GM18873 (cell line): ENCODE results near the gene OR2V2.
"Not testable (repeated sequence)": the region's sequence is repeated elsewhere in the genome, so short reads cannot be mapped to it uniquely, and the experiment has no call there.

Source experiments
- ATAC-seq: cut with Tn5 transposase; IDR thresholded peaks from one replicate; pipeline ENCODE4 v1.9.1; 2021; ENCODE audit warnings: mild to moderate bottlenecking, moderate library complexity, moderate number of reproducible peaks; ENCODE audit not compliant: unreplicated experiment, low FRiP score

The OR2V2 gene, protein sequence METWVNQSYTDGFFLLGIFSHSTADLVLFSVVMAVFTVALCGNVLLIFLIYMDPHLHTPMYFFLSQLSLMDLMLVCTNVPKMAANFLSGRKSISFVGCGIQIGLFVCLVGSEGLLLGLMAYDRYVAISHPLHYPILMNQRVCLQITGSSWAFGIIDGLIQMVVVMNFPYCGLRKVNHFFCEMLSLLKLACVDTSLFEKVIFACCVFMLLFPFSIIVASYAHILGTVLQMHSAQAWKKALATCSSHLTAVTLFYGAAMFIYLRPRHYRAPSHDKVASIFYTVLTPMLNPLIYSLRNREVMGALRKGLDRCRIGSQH

DNA sequence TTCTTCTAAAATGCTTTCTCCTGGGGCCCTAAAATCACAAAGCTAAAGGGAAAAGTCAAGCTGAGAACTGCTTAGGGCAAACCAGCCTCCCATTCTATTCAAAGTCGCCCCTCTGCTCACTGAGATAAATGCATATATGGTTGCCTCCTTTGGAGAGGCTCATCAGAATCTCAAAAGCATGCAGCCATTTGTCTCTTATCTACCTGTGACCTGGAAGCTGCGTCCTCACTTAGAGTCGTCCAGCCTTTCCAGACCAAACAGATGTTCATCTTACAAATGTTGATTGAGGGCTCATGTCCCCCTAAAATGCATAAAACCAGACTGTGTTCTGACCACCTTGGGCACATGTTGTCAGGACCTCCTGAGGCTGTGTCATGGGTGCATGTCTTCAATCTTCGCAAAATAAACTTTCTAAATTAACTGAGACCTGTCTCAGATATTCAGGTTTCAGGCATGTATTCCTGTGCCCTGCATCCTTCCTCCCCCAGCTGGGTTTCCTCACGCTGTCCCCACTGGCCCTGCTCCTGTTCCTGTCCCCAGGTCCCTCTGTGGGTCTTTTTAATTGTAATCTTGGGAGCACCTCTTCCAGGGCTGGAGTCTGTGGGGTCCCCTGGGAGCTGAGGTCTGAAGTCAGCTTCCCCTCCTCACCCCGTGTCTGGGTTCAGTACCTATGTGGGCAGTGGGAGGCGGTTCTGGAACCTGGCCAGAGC, at the start of gene OR2V2:
OR2V2 (plus strand) TSS at position 660 of the 710 bp plus-strand sequence. CDS start 7,357 bp downstream, outside the sequence.
- ATAC-seq = not testable (repeated sequence)

DNA sequence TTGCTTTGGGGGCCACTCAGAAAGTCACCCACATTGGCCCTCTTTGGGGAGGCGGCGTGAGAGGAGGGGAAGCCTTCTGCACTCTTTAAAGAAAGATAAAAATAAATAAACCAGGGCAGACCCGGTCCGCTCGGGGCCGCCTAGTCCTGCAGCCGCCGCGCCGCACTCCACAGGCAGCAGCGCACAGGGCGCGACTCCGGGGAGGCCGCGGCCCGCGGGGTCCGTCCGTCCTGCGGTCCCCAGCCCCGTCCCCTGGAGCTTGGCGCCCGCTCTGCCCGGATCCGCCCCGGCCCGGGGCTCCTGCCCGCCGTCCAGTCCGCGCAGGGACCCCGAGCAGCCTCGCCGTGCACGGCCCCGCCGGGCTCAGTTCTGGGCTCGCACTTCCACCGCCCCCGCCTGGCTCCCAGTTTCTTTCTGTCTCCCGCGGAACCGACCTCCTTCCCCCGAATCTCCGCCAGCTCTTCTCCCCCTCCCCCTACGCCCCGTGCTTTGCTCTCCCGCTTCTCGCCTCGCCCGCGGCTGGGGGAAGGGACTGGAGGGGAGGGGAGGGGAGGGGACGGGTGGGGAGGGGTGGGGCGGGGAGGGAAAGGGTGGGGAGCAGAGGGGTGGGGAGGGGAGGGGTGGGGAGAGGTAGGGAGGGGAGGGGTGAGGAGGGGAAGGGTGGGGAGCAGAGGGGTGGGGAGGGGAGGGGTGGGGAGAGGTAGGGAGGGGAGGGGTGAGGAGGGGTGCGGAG, 49.5 kb upstream of the OR2V2 start:
- not testable (repeated sequence) for ATAC-seq

DNA sequence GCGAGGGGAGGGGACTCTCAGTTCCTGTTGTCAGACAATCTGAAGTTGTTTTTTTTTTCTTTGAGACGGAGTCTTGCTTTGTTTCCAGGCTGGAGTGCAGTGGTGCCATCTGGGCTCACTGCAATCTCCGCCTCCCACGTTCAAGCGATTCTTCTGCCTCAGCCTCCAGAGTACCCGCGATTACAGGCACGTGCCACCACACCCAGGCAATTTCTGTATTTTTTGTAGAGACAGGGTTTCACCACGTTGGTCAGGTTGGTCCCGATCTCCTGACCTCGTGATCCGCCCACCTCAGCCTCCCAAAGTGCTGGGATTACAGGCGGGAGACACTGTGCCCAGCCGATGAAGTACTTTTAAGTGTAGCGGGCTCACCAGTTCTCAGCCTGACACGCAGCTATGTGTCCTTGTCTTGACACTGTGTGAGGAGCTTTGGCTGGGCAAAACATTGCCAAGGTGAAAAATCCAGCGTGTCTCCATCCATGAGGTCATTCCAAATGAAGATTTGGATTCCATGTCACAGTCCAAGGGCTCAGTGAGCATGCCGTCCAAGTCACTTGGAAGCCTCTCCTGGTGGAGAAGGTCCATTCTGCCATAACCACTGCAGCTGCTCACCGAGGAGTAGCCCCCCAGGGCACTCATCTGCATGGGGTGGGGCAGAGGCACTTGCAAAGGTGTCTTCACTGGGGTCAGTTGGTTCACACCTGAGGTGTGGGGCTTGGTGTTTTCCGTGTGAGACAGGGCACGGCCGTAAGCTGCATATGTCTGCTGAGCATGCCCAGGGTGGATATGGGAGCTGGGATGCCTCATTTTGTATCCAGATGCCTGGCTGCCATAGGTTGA, 48.4 kb upstream of the OR2V2 start:
- ATAC-seq = no peak

DNA sequence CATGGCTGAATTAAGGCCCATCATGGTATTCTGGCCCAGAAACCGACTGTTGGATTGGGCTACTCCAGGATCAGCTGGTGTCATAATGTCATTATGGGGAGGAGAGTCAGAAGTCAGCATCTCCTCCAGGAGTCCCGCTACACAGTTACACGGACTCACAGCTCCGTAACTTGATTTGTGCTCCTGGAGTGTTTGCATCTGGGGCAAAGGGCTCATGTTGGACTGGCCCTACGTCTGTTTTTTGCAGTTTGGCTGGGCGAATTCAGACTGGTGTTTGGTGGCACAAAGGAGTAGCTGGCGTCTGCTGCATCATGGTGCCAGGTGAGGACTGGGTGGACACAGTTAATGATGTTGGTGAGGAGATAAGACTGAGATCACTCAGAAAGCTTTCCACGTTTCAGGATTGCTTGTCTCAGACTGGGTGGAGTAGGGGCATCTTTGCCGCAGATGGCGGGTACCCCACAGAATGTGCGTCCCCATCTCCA, 47.7 kb upstream of the OR2V2 start:
- ATAC-seq = no peak

DNA sequence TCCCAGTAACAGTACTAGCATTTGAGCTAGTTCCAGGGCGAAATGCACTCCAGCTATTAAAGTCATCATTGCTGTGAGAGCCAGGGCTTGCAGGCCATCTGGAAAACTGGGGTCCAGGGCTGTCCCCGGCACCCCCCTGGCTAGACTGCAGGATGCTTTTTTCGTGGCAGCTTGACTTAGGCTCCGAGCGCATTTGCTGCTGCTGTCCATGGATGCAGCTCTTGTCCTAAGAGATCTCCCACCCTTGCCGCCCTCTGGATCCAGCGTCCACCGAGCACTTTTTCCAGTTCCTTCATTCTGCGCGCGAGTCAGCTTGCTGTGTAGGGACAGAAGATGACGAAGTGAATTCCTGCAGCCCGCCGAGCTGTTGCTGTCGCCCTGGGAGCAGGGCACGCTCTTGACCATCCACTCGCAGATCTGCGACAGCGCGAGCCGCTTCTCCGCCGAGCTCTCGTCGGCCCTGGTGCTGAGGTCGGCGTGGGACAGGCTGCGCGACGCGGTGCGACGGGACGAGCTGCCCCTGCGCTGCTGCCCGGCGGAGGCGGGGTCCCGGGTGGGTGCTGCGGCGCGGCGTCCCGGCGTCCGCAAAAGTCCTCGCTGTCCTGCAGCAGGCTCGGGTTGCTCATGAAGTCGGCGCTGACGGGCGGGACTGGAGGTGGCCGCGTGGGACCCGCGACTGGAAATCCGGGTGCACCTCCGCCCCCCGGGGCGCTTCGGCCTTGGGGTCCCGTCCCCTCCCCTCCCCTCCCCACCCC, 47.1 kb upstream of the OR2V2 start:
- ATAC-seq = no peak

DNA sequence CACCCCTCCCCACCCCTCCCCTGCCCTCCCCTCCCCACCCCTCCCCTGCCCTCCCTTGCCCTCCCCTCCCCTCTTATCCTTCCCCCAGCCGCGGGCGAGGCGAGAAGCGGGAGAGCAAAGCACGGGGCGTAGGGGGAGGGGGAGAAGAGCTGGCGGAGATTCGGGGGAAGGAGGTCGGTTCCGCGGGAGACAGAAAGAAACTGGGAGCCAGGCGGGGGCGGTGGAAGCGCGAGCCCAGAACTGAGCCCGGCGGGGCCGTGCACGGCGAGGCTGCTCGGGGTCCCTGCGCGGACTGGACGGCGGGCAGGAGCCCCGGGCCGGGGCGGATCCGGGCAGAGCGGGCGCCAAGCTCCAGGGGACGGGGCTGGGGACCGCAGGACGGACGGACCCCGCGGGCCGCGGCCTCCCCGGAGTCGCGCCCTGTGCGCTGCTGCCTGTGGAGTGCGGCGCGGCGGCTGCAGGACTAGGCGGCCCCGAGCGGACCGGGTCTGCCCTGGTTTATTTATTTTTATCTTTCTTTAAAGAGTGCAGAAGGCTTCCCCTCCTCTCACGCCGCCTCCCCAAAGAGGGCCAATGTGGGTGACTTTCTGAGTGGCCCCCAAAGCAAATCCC, 46.2 kb upstream of the OR2V2 start:
- ATAC-seq = not testable (repeated sequence)

DNA sequence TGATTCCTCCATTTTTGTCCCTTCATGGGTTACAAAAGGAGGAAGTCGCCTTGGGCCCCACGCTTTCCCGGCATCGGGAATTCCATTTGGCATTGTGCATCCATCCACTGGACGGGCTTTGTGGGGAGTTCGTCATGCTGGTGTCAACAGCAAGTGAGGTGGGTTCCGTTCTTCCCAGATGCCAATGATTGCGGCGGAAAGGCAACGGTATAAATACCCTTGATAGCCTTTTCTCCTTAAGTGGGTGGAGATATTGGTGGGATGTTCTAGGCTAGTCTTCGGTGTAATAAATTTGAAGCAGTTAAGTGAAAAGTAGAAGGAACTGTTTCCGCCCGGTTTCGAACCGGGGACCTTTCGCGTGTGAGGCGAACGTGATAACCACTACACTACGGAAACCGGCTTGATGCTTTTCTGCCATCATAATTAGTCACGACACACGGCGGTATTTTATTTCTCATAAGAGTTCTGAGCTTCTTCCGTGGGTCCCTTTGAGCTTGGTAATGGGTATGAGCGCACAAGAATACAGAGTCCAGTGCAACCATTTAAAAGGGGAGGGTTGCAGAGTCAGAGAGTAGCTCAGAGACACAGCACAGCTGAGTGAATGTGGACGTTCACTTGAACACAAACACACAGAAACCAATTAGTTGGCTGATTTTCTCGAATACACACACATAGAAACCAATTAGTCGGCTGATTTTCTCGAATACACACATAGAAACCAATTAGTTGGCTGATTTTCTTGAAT, 45.3 kb upstream of the OR2V2 start:
- ATAC-seq = not testable (repeated sequence)

DNA sequence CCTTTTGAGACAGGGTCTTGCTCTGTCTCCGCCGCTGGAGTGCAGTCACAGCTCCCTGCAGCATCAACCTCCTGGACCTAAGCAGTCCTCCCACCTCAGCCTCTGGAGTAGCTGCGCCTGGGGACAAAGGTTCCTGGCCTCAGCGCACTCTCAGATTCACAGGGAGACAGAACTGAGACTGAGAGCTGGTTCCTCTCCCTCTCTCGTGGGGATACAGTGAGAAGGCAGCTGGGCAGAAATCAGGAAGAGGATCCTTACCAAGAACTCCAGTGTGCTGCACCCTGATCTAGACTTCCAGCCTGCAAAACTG, 43.2 kb upstream of the OR2V2 start:
- not testable (repeated sequence) for ATAC-seq

DNA sequence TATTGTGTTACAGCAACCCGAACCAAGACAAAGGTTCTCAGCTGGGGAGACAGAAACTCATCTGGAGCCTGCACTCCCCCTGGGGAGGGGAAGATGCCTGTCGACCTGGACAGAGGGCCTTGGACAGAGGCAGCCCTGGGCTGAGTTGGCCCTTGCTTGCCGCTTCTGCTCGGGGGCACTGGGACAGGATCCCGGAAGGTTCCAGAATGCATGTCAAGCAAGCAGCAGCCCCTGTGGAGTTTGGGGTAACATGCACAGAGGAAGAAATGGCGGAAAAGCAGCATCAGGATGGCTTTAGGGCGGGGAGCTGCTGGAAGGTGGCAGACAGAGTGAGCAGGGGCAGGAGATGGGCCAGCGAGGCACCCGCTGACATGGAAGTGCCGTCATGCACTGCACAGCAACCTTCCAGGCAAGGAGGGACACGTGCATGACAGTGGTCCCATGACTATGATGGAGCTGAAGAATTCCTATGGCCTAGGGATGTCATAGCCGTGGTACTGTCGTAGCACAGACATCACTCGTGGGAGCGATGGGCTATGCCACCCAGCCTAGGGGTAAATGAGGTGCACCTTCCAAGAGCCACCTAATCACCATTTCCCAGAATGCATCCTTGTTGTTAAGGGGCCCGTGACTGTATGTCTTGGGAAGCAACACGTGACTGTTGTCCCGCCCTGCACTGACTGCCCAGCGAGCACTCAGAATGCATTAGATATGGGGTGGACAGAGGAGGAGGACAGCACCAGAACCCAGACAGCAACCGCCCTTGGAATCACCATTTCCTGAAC, 42.6 kb upstream of the OR2V2 start:
- ATAC-seq = not testable (repeated sequence)

DNA sequence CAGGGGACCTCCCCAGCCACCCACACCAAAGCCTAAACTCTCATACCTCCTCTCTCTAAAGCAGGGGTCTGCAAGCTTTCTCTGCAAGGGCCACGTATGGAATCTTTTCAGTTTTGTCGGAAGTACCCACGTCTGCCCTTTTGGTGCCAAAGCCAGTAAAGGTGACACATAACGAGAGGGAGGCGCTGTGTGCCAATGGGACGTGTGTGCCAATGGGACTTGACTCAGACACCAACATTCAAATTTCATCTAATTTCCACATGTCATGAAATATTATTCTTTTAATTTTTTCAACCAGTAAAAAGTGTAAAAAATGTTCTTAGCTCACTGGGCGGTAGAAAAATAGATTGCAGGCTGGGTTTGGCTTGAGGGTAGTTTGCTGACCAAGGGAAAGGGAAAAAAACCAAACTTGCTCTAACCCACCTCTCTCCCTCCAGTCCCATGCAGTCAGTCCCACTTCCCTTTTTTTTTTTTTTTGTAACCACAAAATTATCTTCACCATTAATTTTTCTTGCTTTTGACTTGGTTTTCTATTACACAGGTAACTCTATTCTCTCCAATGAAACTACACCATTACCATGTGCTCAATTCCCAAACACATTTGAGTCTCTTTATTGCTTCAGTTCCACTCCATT, 41.9 kb upstream of the OR2V2 start:
- ATAC-seq = no peak

DNA sequence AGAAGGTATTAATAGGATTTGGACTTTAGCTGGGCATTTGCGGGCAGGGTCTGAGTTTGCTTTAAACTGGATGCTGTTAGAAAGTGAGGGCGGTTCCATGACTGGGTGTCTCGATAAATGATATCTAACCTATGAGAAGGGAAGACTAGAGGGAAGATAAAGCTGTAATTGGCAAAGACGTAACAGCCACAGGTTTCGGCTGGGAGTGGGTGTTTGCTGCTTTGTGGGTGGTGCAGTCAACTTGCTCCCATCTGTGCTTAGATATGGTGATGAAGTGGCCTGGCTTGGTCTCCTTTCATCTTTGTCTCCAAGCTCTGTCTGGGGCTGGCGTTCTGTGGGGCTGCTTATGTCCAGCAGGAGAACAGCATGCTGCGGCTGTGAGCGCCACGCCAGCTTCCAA, 39.7 kb upstream of the OR2V2 start:
- ATAC-seq = no peak

DNA sequence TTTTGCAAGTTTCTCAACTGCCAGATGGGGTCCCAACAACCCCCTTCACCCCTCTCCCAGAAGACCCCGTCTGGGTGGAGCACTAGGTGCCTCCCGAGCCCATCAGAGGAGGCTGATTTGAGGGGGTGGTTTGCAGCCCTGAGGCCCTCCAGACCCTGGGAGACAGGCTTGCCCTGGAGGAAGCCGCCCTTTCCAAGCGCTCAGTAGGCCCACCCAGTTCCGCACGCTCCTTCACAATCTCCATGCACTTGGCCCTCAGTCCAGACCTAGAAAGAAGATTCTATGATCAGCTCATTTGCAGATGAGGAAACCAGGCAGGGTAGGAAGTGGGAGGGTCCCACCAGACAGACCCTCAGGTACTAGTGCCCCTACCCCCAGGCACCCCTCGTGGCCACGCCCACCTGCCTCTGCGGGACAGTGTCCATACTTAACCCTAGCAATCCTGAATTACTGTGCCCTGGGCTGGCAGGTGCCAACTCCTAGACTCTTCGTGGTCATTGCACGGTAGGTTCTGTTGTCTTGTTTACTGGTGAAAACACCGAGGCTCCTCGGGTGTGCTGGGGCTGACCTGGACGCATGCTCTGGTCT, 38.7 kb upstream of the OR2V2 start:
- no peak for ATAC-seq

DNA sequence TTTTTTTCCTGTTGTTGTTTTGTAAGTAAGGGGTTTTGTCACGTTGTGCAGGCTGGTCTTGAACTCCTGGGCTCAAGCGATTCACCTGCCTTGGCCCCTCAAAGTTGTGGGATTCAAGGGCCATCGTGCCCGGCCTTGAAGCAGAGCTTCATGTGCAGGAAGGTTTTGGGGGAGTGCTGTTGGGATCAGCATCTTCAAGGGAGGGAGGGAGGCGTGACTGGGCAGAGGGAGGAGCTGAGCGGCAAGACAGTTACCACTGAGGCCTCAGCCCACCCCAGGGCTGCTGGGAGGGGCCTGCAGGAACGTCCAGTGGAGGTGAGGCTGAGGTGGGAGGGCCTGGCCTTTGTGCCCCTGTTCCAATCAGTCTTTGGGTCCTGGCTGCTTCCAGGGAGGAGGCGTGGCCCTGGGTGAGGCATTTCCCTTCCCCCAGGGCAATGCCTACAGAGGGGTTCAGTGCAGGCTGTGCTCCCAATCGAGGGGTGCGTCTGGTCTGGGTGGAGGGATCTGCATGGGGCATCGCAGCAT, 37.8 kb upstream of the OR2V2 start:
- no peak for ATAC-seq

DNA sequence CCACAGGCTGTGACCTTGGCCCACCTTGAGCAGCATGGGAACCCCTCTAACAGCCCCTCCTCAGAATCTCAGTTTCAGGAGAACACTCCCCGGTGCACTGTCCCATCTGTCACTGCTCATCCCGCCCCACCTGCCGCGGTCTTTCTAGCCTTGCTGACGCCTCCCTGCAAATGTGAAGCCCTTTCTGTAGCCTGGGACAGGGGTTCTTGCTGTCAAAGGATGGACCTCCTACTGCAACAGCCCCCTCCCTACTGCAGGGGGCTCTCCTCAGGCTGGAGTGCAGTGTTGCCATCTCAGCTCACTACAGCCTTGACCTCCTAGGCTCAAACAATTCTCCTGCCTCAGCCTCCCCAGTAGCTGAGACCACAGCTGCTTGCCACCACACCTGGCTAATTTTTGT, 36.4 kb upstream of the OR2V2 start:
- ATAC-seq = no peak

DNA sequence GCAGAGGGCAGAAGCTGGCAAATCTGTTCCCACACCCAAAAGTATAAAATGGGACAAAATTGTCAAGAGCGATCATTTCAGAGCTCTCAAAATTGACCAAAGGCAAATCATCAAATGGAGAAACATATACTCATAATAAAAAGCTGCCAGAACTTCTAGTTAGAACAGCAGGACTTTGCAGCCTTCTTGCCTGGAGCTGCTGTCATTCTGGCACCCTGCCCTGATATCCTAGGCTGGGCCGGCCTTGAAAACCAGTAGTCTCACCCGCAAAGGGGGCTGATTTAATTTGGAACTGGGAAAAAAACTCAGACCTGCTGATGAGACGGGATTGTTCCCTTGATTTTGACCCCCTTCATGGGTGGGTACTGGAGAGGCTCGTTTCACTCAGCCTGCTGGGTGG, 34.9 kb upstream of the OR2V2 start:
- ATAC-seq = no peak

DNA sequence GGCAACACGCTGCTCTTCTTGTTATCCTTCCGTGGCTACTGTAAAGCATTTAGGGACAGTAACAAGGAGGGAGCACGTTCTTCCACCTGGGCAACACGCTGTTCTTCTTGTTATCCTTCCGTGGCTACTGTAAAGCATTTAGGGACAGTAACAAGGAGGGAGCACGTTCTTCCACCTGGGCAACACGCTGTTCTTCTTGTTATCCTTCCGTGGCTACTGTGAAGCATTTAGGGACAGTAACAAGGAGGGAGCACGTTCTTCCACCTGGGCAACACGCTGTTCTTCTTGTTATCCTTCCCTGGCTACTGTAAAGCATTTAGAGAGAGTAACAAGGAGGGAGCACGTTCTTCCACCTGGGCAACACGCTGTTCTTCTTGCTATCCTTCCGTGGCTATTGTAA, 33.8 kb upstream of the OR2V2 start:
- ATAC-seq = not testable (repeated sequence)
